HFFc6 (cell line): Measurements from ENCODE around the gene SEL1L. TPM values are rescaled to one million over a fixed set of nuclear protein-coding genes. Genes with fewer than 3 reads are reported as not detected.

ENCODE experiments used
- DNase-seq: peaks from one replicate; pipeline ENCODE4 v3.0.0-alpha.2; 2018
- H3K27ac Mint-ChIP-seq: 2 replicates; pipeline ENCODE4 v1.8.0; 2020; ENCODE audit warnings: mild to moderate bottlenecking, mixed read lengths
- H3K27me3 Mint-ChIP-seq: 2 replicates; pipeline ENCODE4 v1.8.0; 2021; ENCODE audit warnings: mild to moderate bottlenecking, moderate library complexity, mixed read lengths; ENCODE audit not compliant: insufficient read depth
- H3K36me3 Mint-ChIP-seq: 2 replicates; pipeline ENCODE4 v1.8.0; 2021; ENCODE audit warnings: low read depth, mixed read lengths
- H3K4me1 Mint-ChIP-seq: 2 replicates; pipeline ENCODE4 v1.8.0; 2020; ENCODE audit warnings: low read depth, mixed read lengths
- H3K4me3 Mint-ChIP-seq: 2 replicates; pipeline ENCODE4 v1.8.0; 2020; ENCODE audit warnings: mild to moderate bottlenecking, moderate library complexity, mixed read lengths
- H3K9me3 Mint-ChIP-seq: 2 replicates; pipeline ENCODE4 v1.8.0; 2020; ENCODE audit warnings: mild to moderate bottlenecking, mixed read lengths
- total RNA-seq, 6 experiments: library from RNA; stranded (reverse); fragmentation: NEBNext Ultra II Directional; extraction: Animal tissue kit (Norgen Biotek cat#: 25700); gene quantifications; 2 replicates in 1 of 6; 3 replicates in 5 of 6; pipeline ENCODE4 v1.2.3, GENCODE V29; 2021
- TF ChIP-seq, protein P1 (sequence below): fragments of 200-600 bp; sonication (generic); IDR thresholded peaks from 2 replicates; pipeline ENCODE4 v1.5.0; 2021; ENCODE audit warnings: antibody characterized with exemption, mild to moderate bottlenecking

SEL1L gene
- total RNA-seq, 6 experiments from 2014 or later: 84.1 to 101 (median 98.4) TPM

DNA sequence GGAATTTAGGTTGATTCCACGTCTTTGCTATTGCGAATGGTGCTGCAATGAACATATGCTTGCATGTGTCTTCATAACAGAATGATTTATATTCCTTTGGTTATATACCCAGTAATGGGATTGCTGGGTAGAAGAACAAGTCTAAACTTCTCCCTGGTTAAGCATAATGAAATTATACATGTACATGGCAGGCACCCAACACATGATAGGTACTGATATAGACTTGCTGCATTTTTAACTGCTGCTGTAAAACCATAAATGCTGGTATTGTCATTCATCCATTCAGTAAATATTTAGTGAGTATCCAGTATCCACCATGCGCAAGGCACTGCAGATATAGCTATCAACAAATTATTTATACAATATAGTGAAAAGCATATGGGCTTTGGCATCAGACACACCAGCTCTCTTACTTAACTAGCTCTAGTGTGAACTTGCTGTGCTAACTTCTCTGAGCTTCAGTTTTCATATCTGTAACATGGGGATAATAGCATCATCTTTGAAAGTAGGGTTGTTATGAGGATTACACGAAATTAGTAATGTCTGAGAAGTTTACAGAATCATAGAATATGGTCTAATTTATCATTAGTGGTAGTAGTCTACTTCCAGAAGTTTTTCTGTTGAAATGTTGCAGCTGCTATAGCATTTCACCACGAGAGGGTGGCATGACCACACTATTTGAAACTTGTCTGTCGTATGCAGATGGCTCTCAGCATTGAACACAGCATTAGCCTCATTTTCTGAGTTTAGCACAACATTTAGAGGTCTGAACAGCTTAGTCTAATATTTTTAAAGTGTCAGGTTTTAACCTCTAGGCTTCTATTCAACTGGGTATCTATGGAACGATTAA, 32.0 kb upstream of the SEL1L start:
- no peaks in the 10 kb centered on the region for H3K9me3 Mint-ChIP-seq
- peaks cover 7% of the 10 kb centered on the region for H3K4me1 Mint-ChIP-seq
- peak; percentile 3 for DNase-seq
- H3K27me3 Mint-ChIP-seq: no peaks in the 10 kb centered on the region; the same call in 1 of the 2 replicates
- no peak overlapping the region for H3K4me3 Mint-ChIP-seq
- no peak overlapping the region for H3K27ac Mint-ChIP-seq
- H3K36me3 Mint-ChIP-seq: no peaks in the 10 kb centered on the region
- TF ChIP-seq, protein P1, sequence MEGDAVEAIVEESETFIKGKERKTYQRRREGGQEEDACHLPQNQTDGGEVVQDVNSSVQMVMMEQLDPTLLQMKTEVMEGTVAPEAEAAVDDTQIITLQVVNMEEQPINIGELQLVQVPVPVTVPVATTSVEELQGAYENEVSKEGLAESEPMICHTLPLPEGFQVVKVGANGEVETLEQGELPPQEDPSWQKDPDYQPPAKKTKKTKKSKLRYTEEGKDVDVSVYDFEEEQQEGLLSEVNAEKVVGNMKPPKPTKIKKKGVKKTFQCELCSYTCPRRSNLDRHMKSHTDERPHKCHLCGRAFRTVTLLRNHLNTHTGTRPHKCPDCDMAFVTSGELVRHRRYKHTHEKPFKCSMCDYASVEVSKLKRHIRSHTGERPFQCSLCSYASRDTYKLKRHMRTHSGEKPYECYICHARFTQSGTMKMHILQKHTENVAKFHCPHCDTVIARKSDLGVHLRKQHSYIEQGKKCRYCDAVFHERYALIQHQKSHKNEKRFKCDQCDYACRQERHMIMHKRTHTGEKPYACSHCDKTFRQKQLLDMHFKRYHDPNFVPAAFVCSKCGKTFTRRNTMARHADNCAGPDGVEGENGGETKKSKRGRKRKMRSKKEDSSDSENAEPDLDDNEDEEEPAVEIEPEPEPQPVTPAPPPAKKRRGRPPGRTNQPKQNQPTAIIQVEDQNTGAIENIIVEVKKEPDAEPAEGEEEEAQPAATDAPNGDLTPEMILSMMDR: peak; percentile 70

DNA sequence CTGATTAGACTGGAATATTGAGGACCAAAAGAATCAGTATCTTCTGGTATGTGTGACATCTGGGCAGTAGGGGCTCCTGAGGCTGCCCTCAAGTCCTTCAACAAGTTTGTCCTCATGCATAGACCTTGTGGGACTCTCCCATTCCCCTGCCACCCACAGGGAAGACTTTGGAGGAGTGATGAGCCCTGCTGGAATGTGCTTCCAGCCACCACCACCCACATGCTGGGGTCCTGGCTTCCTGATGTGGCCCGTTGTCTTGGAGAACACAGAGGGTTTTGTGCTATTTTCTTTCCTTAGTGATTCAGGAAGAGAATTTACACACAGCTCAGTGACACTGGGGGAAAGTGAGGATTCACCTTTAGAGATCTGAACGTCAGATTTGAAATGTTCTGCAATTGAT, 29.2 kb upstream of the SEL1L start:
- H3K36me3 Mint-ChIP-seq: no peaks in the 10 kb centered on the region
- TF ChIP-seq, protein P1: no peak
- H3K27me3 Mint-ChIP-seq: no peaks in the 10 kb centered on the region; the same call in 1 of the 2 replicates
- DNase-seq: no peak
- H3K4me1 Mint-ChIP-seq: peaks cover 7% of the 10 kb centered on the region
- H3K4me3 Mint-ChIP-seq: no peak overlapping the region
- no peak overlapping the region for H3K27ac Mint-ChIP-seq
- no peaks in the 10 kb centered on the region for H3K9me3 Mint-ChIP-seq

DNA sequence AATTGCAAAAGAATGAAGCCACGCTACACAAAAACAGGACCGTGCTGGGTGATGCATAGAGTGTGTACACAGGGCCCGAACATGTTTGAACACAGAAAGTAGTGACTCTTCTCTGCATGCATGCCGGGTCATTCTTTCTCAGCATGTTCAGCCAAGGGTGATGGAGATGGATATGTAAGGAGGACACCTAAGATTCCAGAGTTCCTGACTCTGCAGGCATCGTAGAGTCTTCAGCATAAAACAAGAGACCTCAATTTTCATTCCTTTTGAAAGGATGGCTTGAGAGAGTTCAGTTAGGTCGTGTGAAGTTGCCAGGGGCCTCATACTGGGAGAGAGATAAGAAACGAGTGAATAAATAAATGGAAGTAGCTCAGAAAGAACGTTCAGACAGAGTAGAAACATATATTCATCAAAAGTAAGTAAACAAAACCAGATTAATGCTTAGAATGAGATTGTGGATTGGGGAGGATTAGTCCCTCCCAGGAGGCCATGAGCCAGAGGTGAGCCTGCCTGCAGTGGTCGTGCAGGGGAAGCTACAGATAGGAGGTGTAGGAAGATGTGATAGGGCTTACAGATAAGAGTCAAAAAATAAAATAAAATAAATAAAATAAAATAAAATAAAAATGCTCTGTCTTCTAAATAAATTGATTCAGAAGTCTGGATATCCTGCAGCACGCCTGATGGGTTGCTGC, 27.6 kb upstream of the SEL1L start:
- DNase-seq: no peak
- H3K36me3 Mint-ChIP-seq: no peaks in the 10 kb centered on the region
- peaks cover 7% of the 10 kb centered on the region for H3K4me1 Mint-ChIP-seq
- no peaks in the 10 kb centered on the region for H3K9me3 Mint-ChIP-seq
- H3K27me3 Mint-ChIP-seq: no peaks in the 10 kb centered on the region
- no peak overlapping the region for H3K27ac Mint-ChIP-seq
- H3K4me3 Mint-ChIP-seq: no peak overlapping the region
- TF ChIP-seq, protein P1: no peak

DNA sequence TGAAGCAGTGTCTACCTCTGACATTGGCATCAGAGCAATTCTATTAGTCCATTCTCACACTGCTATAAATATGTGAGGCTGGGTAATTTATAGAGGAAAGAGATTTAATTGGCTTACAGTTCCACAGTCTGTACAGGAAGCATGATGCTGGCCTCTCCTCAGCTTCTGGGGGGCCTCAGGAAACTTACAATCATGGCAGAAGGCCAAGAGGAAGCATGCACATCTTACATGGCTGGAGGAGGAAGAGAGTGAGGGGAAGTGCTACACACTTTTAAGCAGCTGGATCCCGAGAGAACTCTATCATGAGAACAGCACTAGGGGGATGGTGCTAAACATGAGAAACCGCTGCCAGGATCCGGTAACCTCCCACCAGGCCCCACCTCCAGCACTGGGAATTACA, 25.7 kb upstream of the SEL1L start:
- Mint-ChIP-seq H3K9me3 (no peaks in the 10 kb centered on the region), H3K4me1 (peaks cover 7% of the 10 kb centered on the region), H3K27me3 (no peaks in the 10 kb centered on the region), H3K27ac (no peak overlapping the region), H3K4me3 (no peak overlapping the region), H3K36me3 (no peaks in the 10 kb centered on the region)
- DNase-seq: no peak
- TF ChIP-seq, protein P1: no peak

DNA sequence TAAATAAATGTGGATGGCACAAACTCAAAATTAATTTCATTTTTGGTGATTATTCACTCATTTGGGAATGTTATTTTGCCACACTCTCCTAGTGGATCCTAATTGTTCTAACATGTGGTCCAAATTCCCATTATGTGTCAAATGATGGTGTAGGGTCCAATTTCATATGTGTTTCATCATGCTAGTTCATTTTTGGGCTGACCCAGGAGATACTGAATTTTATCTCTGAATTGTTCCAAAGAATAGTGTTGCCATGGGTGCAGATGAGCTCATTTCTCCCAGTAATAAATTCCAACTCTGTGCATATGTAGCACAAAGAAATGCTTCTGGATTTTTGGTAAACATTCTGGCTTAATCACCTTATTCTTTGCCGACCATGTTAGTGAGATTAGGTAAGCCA, 23.5 kb upstream of the SEL1L start:
- TF ChIP-seq, protein P1: no peak
- no peaks in the 10 kb centered on the region; the same call in 1 of the 2 replicates for H3K9me3 Mint-ChIP-seq
- H3K27me3 Mint-ChIP-seq: no peaks in the 10 kb centered on the region
- H3K4me1 Mint-ChIP-seq: no peaks in the 10 kb centered on the region; the same call in 1 of the 2 replicates
- DNase-seq: no peak
- no peak overlapping the region for H3K27ac Mint-ChIP-seq
- no peaks in the 10 kb centered on the region for H3K36me3 Mint-ChIP-seq
- no peak overlapping the region for H3K4me3 Mint-ChIP-seq
